ENCODE results near the gene TMEM260. TPM values are rescaled to one million over a fixed set of nuclear protein-coding genes. Genes with fewer than 3 reads are reported as not detected.

TMEM260 gene
- total and polyA plus RNA-seq, 10 of the 15 experiments (the other 5 are each of a cell fraction or from before 2014, with no cell fraction given): 3.2 to 13.6 (median 11.0) TPM

DNA sequence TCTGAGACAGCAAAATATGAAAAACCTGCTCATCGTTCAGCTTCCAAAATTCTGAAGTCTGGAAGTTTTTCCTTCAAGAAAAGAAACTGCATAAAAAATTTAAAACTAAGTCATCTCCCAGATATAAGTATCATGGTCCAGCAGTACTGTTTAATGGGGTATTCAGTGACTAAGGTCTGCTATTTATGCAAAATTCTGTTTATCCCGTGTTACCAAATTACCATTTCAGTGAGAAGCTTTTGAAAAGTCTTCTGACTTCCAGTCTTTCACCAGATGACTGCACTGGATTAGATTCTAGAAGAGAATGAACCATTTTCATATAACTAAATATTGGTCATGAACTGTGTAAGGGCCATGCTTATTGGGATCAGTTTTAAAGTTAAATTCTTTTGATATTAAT, 67.9 kb downstream of the TMEM260 start (continued):
- no peak for TF ChIP-seq ETV6 (conservative IDR thresholded peaks at IDR 0.05 in 1 of 2, IDR thresholded peaks at IDR 0.05 in 1 of 2; ENCODE audit: borderline replicate concordance in 1 of 2, low read depth in 1 of 2)

DNA sequence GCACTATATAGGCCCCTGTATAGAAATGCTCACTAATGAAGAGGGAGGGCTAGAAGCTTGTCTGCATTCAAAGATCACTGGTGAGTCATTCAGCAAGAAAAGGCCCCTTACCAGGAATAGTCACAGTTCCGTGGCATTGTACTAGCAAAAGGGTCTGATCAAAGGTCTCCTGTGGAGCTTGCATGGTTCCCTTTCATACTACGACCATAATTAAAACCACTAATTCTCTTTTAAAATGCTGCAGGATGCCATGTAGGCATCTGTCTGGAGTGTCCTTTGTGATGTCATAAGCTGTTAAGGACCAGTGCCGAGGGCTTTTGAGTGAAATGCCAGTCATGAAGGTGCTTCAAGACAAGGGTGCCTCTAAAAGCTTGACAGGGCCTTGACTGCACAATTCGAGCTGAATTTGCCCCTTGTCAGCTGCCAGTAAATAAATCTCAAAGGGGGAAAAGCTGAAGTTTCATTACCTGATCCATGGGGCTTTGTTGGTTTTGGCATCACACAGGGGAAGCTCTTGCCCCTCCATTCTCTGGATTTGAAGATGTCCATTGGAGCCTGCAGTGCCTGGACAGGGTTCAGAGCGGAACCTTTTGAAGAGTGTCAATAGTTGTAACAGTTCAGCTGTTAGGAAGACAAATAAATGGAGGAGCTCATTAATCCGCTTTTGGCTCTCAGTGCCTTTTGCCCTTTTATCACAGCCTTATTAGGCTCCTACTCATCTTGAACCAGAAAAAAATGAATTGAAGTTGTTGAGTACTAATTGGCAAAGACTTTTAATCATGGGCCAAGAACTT, 69.1 kb downstream of the TMEM260 start:
- intact Hi-C loops (cut with micrococcal nuclease; ENCODE audit: unreplicated experiment): no loop called here
- H3K4me3 ChIP-seq: no peak overlapping the region
- no TSS peak for BruUV-seq (replicated peaks)
- peaks cover 0 to 4% of the 10 kb centered on the region in 2 experiments; a peak in 1 of 4 replicates for H3K36me3 ChIP-seq (ENCODE audit: control insufficient read depth in 2 of 2, insufficient read depth in 2 of 2, low read length in 1 of 2)
- ChIA-PET SMC1A (ENCODE audit: uncharacterized antibody, unreplicated experiment) (interaction anchor here (0.7 kb wide), 1 partner anchor 13 kb away, joined by 3 read pairs; no protein-coding TSS in a partner anchor), CTCF (interaction anchor here (1.1 kb wide), 1 partner anchor 9 kb away, joined by 3 read pairs; no protein-coding TSS in a partner anchor), POLR2A (no interaction called here), RAD21 (ENCODE audit: unreplicated experiment) (no interaction called here)
- ATAC-seq: no peak
- H3K9ac ChIP-seq (ENCODE audit: control insufficient read depth, insufficient read depth, low read length): no peak overlapping the region
- 81% methylated on average over 6 of the region's 6 CpGs for WGBS (ENCODE audit: insufficient coverage, insufficient replicate concordance, low lambda C conversion rate, missing lambda C conversion rate)
- no peak for DNase-seq (ENCODE audit: low read depth, low spot score)
- no peaks in the 10 kb centered on the region for H3K27me3 ChIP-seq (replicated peaks in 1 of 2; ENCODE audit: control insufficient read depth in 2 of 2, insufficient read depth in 2 of 2, low read length in 1 of 2)
- H3K9me3 ChIP-seq (replicated peaks; ENCODE audit: control insufficient read depth, insufficient read depth, low read length): no peaks in the 10 kb centered on the region
- H3K4me2 ChIP-seq (ENCODE audit: control insufficient read depth, insufficient read depth): no peak overlapping the region
- H3K79me2 ChIP-seq (ENCODE audit: control insufficient read depth, insufficient read depth, low read length): no peaks in the 10 kb centered on the region
- H3K4me1 ChIP-seq (ENCODE audit: control insufficient read depth, insufficient read depth, low read length): no peaks in the 10 kb centered on the region
- H3K27ac ChIP-seq (ENCODE audit: control insufficient read depth, insufficient read depth): no peak overlapping the region
- no peaks in the 10 kb centered on the region; the same call in 1 of the 2 replicates for H4K20me1 ChIP-seq (ENCODE audit: control insufficient read depth, insufficient read depth)
- in situ Hi-C loops (cut with MboI): no loop called here
- no peak for FAIRE-seq
- H2AFZ ChIP-seq (ENCODE audit: control insufficient read depth, low read depth, low read length): no peak overlapping the region
- TF ChIP-seq, protein P1, sequence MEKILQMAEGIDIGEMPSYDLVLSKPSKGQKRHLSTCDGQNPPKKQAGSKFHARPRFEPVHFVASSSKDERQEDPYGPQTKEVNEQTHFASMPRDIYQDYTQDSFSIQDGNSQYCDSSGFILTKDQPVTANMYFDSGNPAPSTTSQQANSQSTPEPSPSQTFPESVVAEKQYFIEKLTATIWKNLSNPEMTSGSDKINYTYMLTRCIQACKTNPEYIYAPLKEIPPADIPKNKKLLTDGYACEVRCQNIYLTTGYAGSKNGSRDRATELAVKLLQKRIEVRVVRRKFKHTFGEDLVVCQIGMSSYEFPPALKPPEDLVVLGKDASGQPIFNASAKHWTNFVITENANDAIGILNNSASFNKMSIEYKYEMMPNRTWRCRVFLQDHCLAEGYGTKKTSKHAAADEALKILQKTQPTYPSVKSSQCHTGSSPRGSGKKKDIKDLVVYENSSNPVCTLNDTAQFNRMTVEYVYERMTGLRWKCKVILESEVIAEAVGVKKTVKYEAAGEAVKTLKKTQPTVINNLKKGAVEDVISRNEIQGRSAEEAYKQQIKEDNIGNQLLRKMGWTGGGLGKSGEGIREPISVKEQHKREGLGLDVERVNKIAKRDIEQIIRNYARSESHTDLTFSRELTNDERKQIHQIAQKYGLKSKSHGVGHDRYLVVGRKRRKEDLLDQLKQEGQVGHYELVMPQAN (conservative IDR thresholded peaks at IDR 0.05): no peak
- TF ChIP-seq RBBP5 (conservative IDR thresholded peaks at IDR 0.05) (no peak), MTA3 (IDR thresholded peaks at IDR 0.05; ENCODE audit: borderline replicate concordance, low read length) (no peak), CEBPB (IDR thresholded peaks at IDR 0.05; ENCODE audit: borderline replicate concordance in 1 of 2, low read depth in 2 of 2, low read length in 2 of 2) (no peak), CREM (IDR thresholded peaks at IDR 0.05; ENCODE audit: low read depth) (no peak), TCF3 (IDR thresholded peaks at IDR 0.05; ENCODE audit: borderline replicate concordance, insufficient read depth, low read depth, low read length) (no peak), EP300 (IDR thresholded peaks at IDR 0.05; ENCODE audit: borderline replicate concordance in 1 of 2, control insufficient read depth in 1 of 2, low read depth in 2 of 2, low read length in 2 of 2) (no peak), ZSCAN29 (IDR thresholded peaks at IDR 0.05) (no peak), KDM1A (IDR thresholded peaks at IDR 0.05; ENCODE audit: borderline replicate concordance) (no peak), GABPA (IDR thresholded peaks at IDR 0.05; ENCODE audit: low read depth) (no peak), ETV6 (conservative IDR thresholded peaks at IDR 0.05 in 1 of 2, IDR thresholded peaks at IDR 0.05 in 1 of 2; ENCODE audit: borderline replicate concordance in 1 of 2, low read depth in 1 of 2) (no peak), SIX5 (IDR thresholded peaks at IDR 0.05; ENCODE audit: low read depth, low read length, severe bottlenecking) (no peak), ATF7 (IDR thresholded peaks at IDR 0.05; ENCODE audit: low read depth) (no peak), TBL1XR1 (IDR thresholded peaks at IDR 0.05; ENCODE audit: low read depth, low read length) (no peak)
- TF ChIP-seq, protein P2, sequence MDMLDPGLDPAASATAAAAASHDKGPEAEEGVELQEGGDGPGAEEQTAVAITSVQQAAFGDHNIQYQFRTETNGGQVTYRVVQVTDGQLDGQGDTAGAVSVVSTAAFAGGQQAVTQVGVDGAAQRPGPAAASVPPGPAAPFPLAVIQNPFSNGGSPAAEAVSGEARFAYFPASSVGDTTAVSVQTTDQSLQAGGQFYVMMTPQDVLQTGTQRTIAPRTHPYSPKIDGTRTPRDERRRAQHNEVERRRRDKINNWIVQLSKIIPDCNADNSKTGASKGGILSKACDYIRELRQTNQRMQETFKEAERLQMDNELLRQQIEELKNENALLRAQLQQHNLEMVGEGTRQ (IDR thresholded peaks at IDR 0.05; ENCODE audit: borderline replicate concordance, low read depth, low read length): no peak
- TF ChIP-seq, protein P3, sequence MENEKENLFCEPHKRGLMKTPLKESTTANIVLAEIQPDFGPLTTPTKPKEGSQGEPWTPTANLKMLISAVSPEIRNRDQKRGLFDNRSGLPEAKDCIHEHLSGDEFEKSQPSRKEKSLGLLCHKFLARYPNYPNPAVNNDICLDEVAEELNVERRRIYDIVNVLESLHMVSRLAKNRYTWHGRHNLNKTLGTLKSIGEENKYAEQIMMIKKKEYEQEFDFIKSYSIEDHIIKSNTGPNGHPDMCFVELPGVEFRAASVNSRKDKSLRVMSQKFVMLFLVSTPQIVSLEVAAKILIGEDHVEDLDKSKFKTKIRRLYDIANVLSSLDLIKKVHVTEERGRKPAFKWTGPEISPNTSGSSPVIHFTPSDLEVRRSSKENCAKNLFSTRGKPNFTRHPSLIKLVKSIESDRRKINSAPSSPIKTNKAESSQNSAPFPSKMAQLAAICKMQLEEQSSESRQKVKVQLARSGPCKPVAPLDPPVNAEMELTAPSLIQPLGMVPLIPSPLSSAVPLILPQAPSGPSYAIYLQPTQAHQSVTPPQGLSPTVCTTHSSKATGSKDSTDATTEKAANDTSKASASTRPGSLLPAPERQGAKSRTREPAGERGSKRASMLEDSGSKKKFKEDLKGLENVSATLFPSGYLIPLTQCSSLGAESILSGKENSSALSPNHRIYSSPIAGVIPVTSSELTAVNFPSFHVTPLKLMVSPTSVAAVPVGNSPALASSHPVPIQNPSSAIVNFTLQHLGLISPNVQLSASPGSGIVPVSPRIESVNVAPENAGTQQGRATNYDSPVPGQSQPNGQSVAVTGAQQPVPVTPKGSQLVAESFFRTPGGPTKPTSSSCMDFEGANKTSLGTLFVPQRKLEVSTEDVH (IDR thresholded peaks at IDR 0.05; ENCODE audit: low read depth, partially characterized antibody): no peak

Measured in GM12878 (cell line).